Skeletal muscle tissue (tissue), 4 donors: Measurements from ENCODE around the gene ABLIM2. TPM values are rescaled to one million over a fixed set of nuclear protein-coding genes. Genes with fewer than 3 reads are reported as not detected.

Experiments
- H3K27ac ChIP-seq: one replicate; pipeline ENCODE4 v1.7.0; 2013; ENCODE audit warnings: mild to moderate bottlenecking, low read depth, low read length, inconsistent platforms
- H3K27me3 ChIP-seq, 3 donors: one replicate each; pipeline ENCODE4 v1.7.0; 2013; ENCODE audit warnings: low read length in 3 of 3; ENCODE audit not compliant: control insufficient read depth in 3 of 3, insufficient read depth in 3 of 3
- H3K36me3 ChIP-seq, 3 donors: one replicate each; pipeline ENCODE4 v1.7.0; 2013; ENCODE audit warnings: low read length in 3 of 3; ENCODE audit not compliant: control insufficient read depth in 3 of 3, insufficient read depth in 3 of 3
- H3K4me1 ChIP-seq, 3 donors: one replicate each; pipeline ENCODE4 v1.7.0; 2013; ENCODE audit warnings: low read length in 3 of 3, mild to moderate bottlenecking in 3 of 3; ENCODE audit not compliant: control insufficient read depth in 3 of 3, insufficient read depth in 3 of 3
- H3K4me3 ChIP-seq, 3 donors: one replicate each; pipeline ENCODE4 v1.7.0; 2013; ENCODE audit warnings: low read length in 3 of 3
- H3K9ac ChIP-seq, 3 donors: one replicate each; pipeline ENCODE4 v1.7.0; 2013; ENCODE audit warnings: low read length in 3 of 3, mild to moderate bottlenecking in 3 of 3, moderate library complexity in 2 of 3, low read depth in 1 of 3
- H3K9me3 ChIP-seq, 3 donors: one replicate each; pipeline ENCODE4 v1.7.0; 2013; ENCODE audit warnings: low read length in 3 of 3; ENCODE audit not compliant: control insufficient read depth in 3 of 3
- total RNA-seq: library from RNA; depleted of rRNA; stranded (reverse); fragments of >200 nt; gene quantifications from one replicate; pipeline ENCODE4 v1.2.3, GENCODE V29; 2014
- donor health status: Osteomylitis.

Gene ABLIM2
- total RNA-seq, 1 donor from 2014 or later = 7.3 TPM

DNA sequence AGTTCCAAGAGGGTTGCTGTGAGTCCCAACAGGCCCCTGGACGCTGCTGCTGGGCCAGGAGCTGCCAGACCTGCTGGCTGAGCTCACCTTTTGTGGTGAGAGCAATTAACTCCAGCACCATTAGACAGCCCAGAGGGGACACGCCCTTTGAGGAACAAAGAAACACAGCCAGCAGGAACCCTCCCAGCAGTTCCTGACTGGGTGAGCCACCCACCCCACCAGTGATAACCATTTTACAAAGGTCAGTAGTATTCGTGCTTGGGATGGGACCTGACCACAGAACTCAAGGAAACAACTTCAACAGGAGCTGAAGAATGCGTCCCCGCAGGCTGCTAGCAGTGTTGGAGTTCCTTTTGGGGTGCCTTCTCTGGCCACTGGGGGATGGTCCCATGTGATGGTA is 180.1 kb downstream of the ABLIM2 start:
- peaks cover 28 to 44% (median 32%) of the 10 kb centered on the region in 3 donors for H3K36me3 ChIP-seq
- no peak overlapping the region for H3K9ac ChIP-seq
- H3K9me3 ChIP-seq = no peaks in the 10 kb centered on the region
- H3K27me3 ChIP-seq = no peaks in the 10 kb centered on the region
- no peak overlapping the region for H3K27ac ChIP-seq
- H3K4me3 ChIP-seq = no peak overlapping the region
- peaks cover 0 to 16% (median 5%) of the 10 kb centered on the region in 3 donors for H3K4me1 ChIP-seq

DNA sequence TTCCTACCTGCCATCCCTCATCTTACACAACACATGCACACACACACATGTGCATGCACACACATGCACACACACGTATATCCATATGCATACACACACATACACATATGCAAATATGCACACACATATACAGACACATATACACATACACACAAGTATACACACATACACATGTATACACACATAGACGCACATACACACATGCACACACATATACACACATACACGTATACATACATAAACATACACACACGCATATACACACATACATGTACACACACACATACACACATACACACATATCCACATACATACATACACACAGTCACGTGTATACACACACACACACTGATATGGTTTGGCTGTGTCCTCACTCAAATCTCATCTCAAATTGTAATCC is 182.0 kb downstream of the ABLIM2 start:
- Histone ChIP-seq H3K9ac (no peak overlapping the region), H3K4me3 (no peak overlapping the region), H3K27me3 (no peaks in the 10 kb centered on the region), H3K4me1 (peaks cover 1 to 16% (median 14%) of the 10 kb centered on the region in 3 donors), H3K36me3 (peaks cover 18 to 37% (median 26%) of the 10 kb centered on the region in 3 donors), H3K27ac (no peak overlapping the region), H3K9me3 (no peaks in the 10 kb centered on the region)

GRCh38 chr4:7976025-7976424 is 182.6 kb downstream of the ABLIM2 start:
- no peak overlapping the region for H3K9ac ChIP-seq
- no peaks in the 10 kb centered on the region for H3K27me3 ChIP-seq
- H3K4me3 ChIP-seq = no peak overlapping the region
- H3K36me3 ChIP-seq = peaks cover 16 to 34% (median 25%) of the 10 kb centered on the region in 3 donors
- H3K9me3 ChIP-seq = no peaks in the 10 kb centered on the region
- peaks cover 6 to 22% (median 14%) of the 10 kb centered on the region in 3 donors for H3K4me1 ChIP-seq
- H3K27ac ChIP-seq = no peak overlapping the region

GRCh38 chr4:7974425-7974824 is 184.2 kb downstream of the ABLIM2 start:
- Histone ChIP-seq H3K27ac (no peak overlapping the region), H3K4me1 (peaks cover 14 to 36% (median 28%) of the 10 kb centered on the region in 3 donors), H3K9me3 (no peaks in the 10 kb centered on the region), H3K4me3 (no peak overlapping the region), H3K9ac (no peak overlapping the region), H3K27me3 (no peaks in the 10 kb centered on the region), H3K36me3 (peaks cover 12 to 30% (median 25%) of the 10 kb centered on the region in 3 donors)

- H3K4me3 ChIP-seq = no peak overlapping the region
- H3K4me1 ChIP-seq = peaks cover 16 to 40% (median 27%) of the 10 kb centered on the region in 3 donors
Measured at GRCh38 chr4:7973545-7973981, 185.1 kb downstream of the ABLIM2 start.

DNA sequence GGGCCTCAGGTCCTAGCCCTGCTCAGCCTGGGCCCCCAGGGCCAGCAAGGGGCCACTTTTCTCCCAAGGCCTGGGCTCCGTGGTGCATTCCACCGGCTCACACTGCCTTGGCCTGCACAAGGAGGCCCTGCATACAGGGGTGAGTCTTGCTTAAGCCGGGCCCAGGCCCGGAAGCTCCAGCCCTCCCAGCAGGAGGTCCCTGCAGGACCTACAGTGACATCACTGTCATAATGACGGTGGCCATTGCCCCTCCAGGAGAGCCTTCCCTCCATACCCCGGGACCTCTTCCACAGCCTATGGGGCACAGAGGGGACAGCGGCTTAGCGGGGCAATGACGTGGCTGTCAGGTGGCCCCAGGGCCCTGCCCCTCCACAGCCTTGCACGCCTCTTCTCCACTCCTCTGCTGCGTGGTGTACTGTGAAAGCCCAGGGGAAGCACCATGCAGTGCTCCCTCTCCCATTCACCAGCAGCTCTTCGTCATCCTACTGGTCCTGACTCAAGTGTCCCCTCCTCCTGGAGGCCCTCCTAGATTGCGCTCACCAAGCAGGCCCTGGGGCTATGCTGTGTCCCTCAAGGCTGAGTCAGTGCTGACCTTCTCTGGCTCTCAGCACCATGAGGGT is 186.6 kb downstream of the ABLIM2 start:
- H3K9me3 ChIP-seq = no peaks in the 10 kb centered on the region
- H3K27ac ChIP-seq = no peak overlapping the region
- H3K27me3 ChIP-seq = no peaks in the 10 kb centered on the region
- H3K4me1 ChIP-seq = peaks cover 27 to 53% (median 30%) of the 10 kb centered on the region in 3 donors
- H3K4me3 ChIP-seq = no peak overlapping the region
- H3K9ac ChIP-seq = no peak overlapping the region
- peaks cover 6 to 37% (median 23%) of the 10 kb centered on the region in 3 donors for H3K36me3 ChIP-seq

More at GRCh38 chr4:7973545-7973981, 185.1 kb downstream of the ABLIM2 start:
- H3K9me3 ChIP-seq = no peaks in the 10 kb centered on the region
- no peaks in the 10 kb centered on the region for H3K27me3 ChIP-seq
- no peak overlapping the region for H3K27ac ChIP-seq
- H3K9ac ChIP-seq = no peak overlapping the region
- H3K36me3 ChIP-seq = peaks cover 6 to 28% (median 18%) of the 10 kb centered on the region in 3 donors

DNA sequence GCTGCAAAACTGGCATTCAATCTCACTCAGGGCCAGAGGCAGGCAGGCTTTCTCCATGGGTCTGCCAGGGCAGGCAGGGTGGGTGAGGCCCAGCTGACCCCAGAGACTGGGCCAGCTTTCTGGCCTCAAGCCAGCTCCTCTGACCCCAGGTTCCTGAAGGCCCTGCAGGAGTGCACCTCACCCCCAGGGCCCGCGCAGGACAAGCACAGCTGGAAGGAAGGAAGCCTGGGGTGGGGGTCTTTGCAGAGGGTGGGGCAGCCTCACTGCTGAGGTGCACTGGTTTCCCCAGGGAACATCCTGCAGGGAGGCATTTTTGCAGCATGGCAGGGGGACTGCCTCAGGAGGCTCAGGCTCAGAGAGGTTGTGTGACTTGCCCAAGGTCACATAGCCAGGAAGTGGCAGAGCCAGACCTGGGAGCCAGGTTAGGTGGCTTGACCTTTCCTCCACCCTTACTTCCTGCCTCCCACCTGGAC is 187.4 kb downstream of the ABLIM2 start:
- Histone ChIP-seq H3K36me3 (peaks cover 8 to 31% (median 25%) of the 10 kb centered on the region in 3 donors), H3K27me3 (no peaks in the 10 kb centered on the region), H3K4me1 (peaks cover 27 to 57% (median 30%) of the 10 kb centered on the region in 3 donors), H3K9me3 (no peaks in the 10 kb centered on the region), H3K27ac (no peak overlapping the region), H3K4me3 (no peak overlapping the region), H3K9ac (no peak overlapping the region)

DNA sequence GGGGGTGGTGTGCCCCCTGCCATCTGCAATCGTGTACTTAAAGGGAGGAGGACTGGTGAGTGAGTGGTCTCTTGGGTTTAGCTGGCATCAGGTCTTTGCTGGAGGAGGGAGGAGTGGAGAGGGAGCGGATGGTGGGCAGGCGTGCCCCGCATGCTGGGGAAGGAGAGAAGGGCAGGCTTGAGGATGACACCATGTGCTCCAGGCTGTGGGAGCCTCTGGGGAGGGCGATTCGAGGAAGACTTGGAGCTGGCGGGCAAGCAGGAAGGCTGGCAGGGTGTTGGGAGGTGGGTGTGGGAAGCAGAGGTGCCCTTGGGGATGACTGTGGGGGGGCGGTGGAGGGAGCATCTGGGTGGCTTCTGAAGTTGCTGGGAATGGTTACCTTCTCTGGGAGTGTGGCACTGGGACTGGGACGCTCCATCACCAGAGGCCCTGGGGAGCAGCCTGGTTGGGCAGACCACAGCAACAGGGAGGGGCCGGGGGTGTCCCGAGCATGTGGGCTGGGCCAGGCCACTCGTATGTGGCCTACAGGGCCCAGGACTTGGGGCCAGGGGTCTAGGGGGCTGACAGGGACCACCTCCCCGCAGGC is 188.2 kb downstream of the ABLIM2 start:
- Histone ChIP-seq H3K27ac (peak overlapping the region; percentile 64), H3K9ac (peak overlapping the region in 2 of 3 donors; percentile 3 to 6), H3K36me3 (peaks cover 8 to 26% (median 25%) of the 10 kb centered on the region in 3 donors), H3K9me3 (no peaks in the 10 kb centered on the region), H3K27me3 (no peaks in the 10 kb centered on the region), H3K4me3 (no peak overlapping the region), H3K4me1 (peaks cover 32 to 63% (median 33%) of the 10 kb centered on the region in 3 donors)

DNA sequence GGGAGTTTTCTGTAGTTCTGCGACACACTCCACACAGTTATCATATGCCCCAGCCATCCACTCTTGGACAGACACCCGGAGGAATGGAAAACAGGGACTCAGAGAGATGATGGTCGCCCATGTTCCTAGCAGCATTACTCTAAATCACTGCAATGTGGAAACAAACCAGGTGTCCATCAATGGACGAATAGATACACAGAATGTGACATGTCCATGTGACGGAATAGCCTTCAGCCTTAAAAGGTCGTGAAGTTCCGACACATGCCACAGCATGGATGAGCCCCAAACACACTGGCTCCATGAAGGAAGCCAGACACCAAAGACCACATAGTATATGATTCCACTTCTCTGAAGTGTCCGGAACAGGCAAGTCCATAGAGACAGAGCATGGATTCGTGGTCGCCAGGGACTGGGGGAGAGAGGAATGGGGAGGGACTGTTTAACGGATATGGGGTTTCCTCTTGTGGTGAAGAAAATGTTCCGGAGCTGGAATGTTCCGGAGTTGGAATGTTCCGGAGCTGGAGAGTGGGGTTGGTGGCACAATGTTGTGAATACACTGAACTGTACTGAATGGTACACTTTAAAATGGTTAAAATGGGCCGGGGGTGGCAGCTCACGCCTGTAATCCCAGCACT is 190.2 kb downstream of the ABLIM2 start:
- peaks cover 8 to 26% (median 25%) of the 10 kb centered on the region in 3 donors for H3K36me3 ChIP-seq
- H3K4me1 ChIP-seq = peaks cover 36 to 76% (median 37%) of the 10 kb centered on the region in 3 donors
- H3K27ac ChIP-seq = peak overlapping the region; percentile 28
- H3K4me3 ChIP-seq = no peak overlapping the region
- peak overlapping the region in 1 of 3 donors; percentile 45 for H3K9ac ChIP-seq
- no peaks in the 10 kb centered on the region for H3K9me3 ChIP-seq
- no peaks in the 10 kb centered on the region for H3K27me3 ChIP-seq
